Posterior cingulate gyrus (tissue), 11 donors: ENCODE data around the gene TMEM165.

Source experiments
- DNase-seq, 10 donors: peaks; one replicate each; pipeline versions ENCODE4 v3.0.0 to v3.0.0-alpha.2; 2020 to 2021; ENCODE audit warnings: mixed read lengths in 3 of 10
- intact Hi-C: fragments of 100-400 bp; cut with DNase I; formaldehyde crosslinking; loops from one replicate; pipeline ENCODE4 v1.15.1; 2023

The TMEM165 gene

DNA sequence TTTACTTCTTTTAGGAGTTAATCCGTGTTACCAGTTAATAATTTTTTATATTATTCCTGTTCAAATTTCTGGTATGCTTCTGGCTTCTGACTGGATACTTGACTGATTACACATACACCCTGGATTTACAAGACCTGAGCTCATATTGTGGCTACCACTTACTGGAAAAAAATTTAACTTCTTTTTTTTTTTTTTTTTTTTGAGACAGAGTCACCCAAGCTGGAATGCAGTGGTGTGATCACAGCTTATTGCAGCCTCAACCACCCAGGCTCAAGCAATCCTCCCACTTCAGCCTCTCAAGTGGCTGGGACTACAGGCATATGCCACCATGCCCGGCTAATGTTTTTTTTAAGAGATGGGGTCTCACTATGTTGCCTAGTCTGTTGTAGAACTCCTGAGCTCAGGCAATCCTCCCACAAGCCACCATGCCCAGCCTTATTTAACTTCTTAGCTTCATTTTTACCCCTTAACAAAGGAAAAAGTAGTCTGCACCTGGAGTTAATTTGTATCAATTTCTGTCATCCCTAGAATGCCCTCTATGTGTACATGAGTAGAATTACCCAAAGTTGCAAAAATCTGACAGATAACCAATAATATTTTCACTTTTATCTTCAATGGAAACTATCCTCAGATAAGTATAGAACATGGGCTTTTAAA lies 50.3 kb downstream of the TMEM165 start:
- DNase-seq, result no peak
- intact Hi-C loops, result no loop called here

- intact Hi-C loops, result no loop called here
These were observed 50.8 kb downstream of the TMEM165 start for GRCh38 chr4:55446578-55446922.

DNA sequence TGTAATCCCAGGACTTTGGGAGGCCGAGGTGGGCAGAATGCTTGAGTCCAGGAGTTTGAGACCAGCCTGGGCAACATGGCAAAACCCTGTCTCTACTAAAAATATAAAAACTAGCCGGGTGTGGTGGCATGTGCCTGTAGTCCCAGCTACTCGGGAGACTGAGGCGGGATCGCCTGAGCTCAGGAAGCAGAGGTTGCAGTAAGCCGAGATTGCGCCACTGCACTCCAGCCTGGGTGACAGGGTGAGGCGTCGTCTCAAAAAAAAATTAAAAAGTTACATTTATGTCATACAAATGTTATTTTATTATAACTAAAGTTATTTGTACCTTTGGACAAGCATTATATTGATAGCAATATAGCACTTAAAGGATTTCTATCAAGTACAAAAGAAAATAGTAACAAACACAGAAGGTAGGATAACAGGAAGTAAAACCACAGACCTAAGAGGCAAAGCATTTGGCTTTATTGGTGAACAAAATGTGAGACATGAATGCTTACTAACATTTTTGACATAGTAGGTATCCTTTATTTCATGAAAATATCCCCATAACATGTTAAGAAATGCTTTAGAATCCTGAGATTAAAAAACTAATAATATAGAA lies 51.5 kb downstream of the TMEM165 start:
- intact Hi-C loops, result no loop called here
- no peak for DNase-seq

More at GRCh38 chr4:55446578-55446922, 50.8 kb downstream of the TMEM165 start:
- DNase-seq, result no peak

- intact Hi-C loops, result no loop called here
- no peak for DNase-seq
These were observed 52.1 kb downstream of the TMEM165 start for GRCh38 chr4:55447831-55448230.

- DNase-seq, result no peak
- intact Hi-C loops, result no loop called here
These were observed 54.8 kb downstream of the TMEM165 start for GRCh38 chr4:55450566-55450965.

- no peak for DNase-seq
- intact Hi-C loops, result no loop called here
These were observed 62.4 kb downstream of the TMEM165 start for GRCh38 chr4:55458164-55458563.

DNA sequence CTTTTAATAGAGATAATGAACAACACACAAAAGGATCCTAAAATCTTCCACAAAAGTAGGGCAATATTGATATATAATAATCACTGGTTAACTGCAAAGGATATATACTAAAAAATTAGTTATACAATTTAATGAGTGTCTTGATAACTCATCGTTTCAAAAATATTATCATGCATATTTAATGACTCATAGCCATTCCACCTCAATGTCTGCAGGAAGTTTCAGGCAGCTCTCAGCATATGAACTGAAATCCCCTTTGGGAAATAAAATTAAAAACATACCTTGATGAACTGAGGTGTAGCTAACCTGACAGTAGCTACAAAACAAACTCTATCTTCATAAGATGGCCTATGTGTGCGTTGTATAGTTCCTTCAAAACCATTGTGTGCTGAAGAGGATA lies 62.9 kb downstream of the TMEM165 start:
- DNase-seq, result no peak
- intact Hi-C loops, result no loop called here

- intact Hi-C loops, result no loop called here
- no peak for DNase-seq
These were observed 70.2 kb downstream of the TMEM165 start for GRCh38 chr4:55466001-55466400.

- no peak for DNase-seq
- intact Hi-C loops, result no loop called here
These were observed 73.0 kb downstream of the TMEM165 start for GRCh38 chr4:55468724-55469123.

DNA sequence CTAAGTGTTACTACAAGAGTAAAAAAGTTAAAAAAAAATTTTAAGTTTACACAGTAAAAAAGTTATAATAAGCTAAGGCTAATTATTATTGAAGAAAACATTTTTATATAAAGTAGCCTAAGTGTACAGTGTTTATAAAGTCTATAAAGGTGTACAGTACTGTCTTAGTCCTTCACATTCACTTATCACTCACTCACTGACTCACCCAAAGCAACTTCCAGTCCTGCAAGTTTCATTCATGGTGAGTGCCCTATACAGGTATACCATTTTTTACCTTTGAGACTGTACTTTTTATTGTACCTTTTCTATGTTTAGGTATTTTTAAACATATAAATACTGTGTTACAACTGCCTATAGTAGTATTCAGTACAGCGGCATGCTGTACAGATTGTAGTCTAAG lies 74.2 kb downstream of the TMEM165 start:
- intact Hi-C loops, result no loop called here
- DNase-seq, result no peak
